OCI-LY7 (cell line): ENCODE measurements around the gene ADPRM. TPM values are rescaled to one million over a fixed set of nuclear protein-coding genes. Genes with fewer than 3 reads are reported as not detected.

ENCODE experiments used
- BruUV-seq: library from RNA; stranded (reverse); fragments of 400-500 nt; replicated peaks from 2 replicates; lab custom pipeline; 2021; lab: Mats Ljungman, UMichigan
- CTCF ChIA-PET: fragments of 300-600 bp; sonication (Branson Sonifier 250); formaldehyde crosslinking; loops from one replicate; lab custom pipeline; 2022; ENCODE audit warnings: antibody characterized with exemption; ENCODE audit not compliant: unreplicated experiment; lab: Charles Lee
- POLR2A ChIA-PET: fragments of 300-600 bp; sonication (Branson Sonifier 250); formaldehyde crosslinking; loops from one replicate; lab custom pipeline; 2022; ENCODE audit warnings: antibody characterized with exemption; lab: Charles Lee
- DNase-seq: peaks from one replicate; pipeline ENCODE4 v3.0.0-alpha.2; 2015; ENCODE audit warnings: low spot score
- H2AFZ ChIP-seq: fragments of 200-600 bp; sonication (generic), shearing (Covaris generic); 2 replicates; pipeline ENCODE4 v1.6.1; 2014; ENCODE audit warnings: mild to moderate bottlenecking, antibody characterized with exemption, low read length, moderate library complexity
- H3K27ac ChIP-seq: fragments of 200-600 bp; sonication (generic); 2 replicates; pipeline ENCODE4 v1.5.1; 2014; ENCODE audit warnings: mixed run types, low read depth, mild to moderate bottlenecking, moderate library complexity, low read length, inconsistent platforms; ENCODE audit not compliant: poor library complexity, severe bottlenecking
- H3K36me3 ChIP-seq: fragments of 200-600 bp; sonication (generic); 2 replicates; pipeline ENCODE4 v1.6.1; 2014; ENCODE audit warnings: mild to moderate bottlenecking, antibody characterized with exemption, low read length, moderate library complexity, mixed read lengths; ENCODE audit not compliant: insufficient read depth
- H3K4me1 ChIP-seq: fragments of 200-600 bp; sonication (generic); 2 replicates; pipeline ENCODE4 v1.5.1; 2014; ENCODE audit warnings: mild to moderate bottlenecking, low read length; ENCODE audit not compliant: insufficient read depth, poor library complexity, severe bottlenecking
- H3K4me2 ChIP-seq: fragments of 200-600 bp; sonication (generic); 2 replicates; pipeline ENCODE4 v1.6.1; 2014; ENCODE audit warnings: mild to moderate bottlenecking, low read length
- H3K4me3 ChIP-seq: fragments of 200-600 bp; sonication (generic); 2 replicates; pipeline ENCODE4 v1.5.1; 2014; ENCODE audit warnings: mild to moderate bottlenecking, low read depth, low read length; ENCODE audit not compliant: poor library complexity, severe bottlenecking
- H3K79me2 ChIP-seq: fragments of 200-600 bp; sonication (generic); 2 replicates; pipeline ENCODE4 v1.6.1; 2016; ENCODE audit warnings: low read depth, mild to moderate bottlenecking, low read length, moderate library complexity, mixed read lengths; ENCODE audit not compliant: insufficient read depth
- H3K9me2 ChIP-seq: fragments of 200-600 bp; sonication (generic); 2 replicates; pipeline ENCODE4 v1.6.1; 2016; ENCODE audit warnings: mild to moderate bottlenecking, low read length, mixed read lengths; ENCODE audit not compliant: insufficient read depth
- H3K9me3 ChIP-seq: fragments of 200-600 bp; sonication (generic); 2 replicates; pipeline ENCODE4 v1.6.1; 2014; ENCODE audit warnings: mild to moderate bottlenecking, mixed run types, low read length, mixed read lengths
- H4K20me1 ChIP-seq: fragments of 200-600 bp; sonication (generic); 2 replicates; pipeline ENCODE4 v1.6.1; 2014; ENCODE audit warnings: mild to moderate bottlenecking, antibody characterized with exemption, low read length, moderate library complexity, mixed read lengths; ENCODE audit not compliant: insufficient read depth
- EZH2phosphoT487 ChIP-seq: fragments of 200-600 bp; sonication (generic); IDR thresholded peaks from 2 replicates; pipeline ENCODE4 v1.6.1; 2018; ENCODE audit warnings: low read depth, borderline replicate concordance, mild to moderate bottlenecking, mixed run types, antibody characterized with exemption, low read length, moderate library complexity, mixed read lengths
- intact Hi-C: fragments of 100-400 bp; cut with micrococcal nuclease; formaldehyde crosslinking; loops from one replicate; pipeline ENCODE4 v1.10.0; 2022; ENCODE audit not compliant: unreplicated experiment
- total RNA-seq, 2 experiments: library from RNA; depleted of rRNA in 1 of 2; stranded (reverse); fragments of >200 nt in 1 of 2; shearing (Covaris generic) in 1 of 2; gene quantifications; 2 replicates each; pipeline ENCODE4 v1.2.3, GENCODE V29; 2014 to 2022
- TF ChIP-seq, protein P1 (sequence below): fragments of 200-600 bp; sonication (generic); conservative IDR thresholded peaks from 2 replicates; pipeline ENCODE4 v1.5.1; 2014; ENCODE audit warnings: mild to moderate bottlenecking, antibody characterized with exemption, low read length, moderate library complexity, mixed read lengths

The ADPRM gene
- total RNA-seq, 2 experiments from 2014 or later, result 5.5 to 7.0 TPM

DNA sequence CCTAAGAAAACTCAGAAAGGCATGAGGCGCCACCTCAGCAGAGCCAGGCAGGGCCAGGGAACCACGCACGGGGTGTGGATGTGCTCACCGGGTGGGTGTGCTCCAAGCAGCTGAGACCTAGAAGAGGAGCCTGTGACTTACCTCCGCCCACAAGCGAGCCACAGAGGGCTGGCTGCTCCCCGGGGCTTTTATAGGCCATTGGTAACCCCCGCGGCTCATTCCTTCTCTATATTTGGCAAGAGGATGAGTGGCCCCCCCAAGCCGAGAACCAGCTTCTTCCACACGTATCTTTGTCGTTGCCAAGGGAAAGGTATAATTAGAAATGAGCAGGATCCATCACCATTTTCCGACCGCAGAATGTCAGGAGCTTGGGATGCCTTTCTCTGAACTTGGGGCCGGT lies 40.2 kb upstream of the ADPRM start, which contains the start of gene MYH3:
Gene MYH3, minus strand, starts transcription at position 162 of the 400 bp plus-strand sequence. CDS start 2,245 bp downstream, outside the sequence.
- TF ChIP-seq, protein P1, sequence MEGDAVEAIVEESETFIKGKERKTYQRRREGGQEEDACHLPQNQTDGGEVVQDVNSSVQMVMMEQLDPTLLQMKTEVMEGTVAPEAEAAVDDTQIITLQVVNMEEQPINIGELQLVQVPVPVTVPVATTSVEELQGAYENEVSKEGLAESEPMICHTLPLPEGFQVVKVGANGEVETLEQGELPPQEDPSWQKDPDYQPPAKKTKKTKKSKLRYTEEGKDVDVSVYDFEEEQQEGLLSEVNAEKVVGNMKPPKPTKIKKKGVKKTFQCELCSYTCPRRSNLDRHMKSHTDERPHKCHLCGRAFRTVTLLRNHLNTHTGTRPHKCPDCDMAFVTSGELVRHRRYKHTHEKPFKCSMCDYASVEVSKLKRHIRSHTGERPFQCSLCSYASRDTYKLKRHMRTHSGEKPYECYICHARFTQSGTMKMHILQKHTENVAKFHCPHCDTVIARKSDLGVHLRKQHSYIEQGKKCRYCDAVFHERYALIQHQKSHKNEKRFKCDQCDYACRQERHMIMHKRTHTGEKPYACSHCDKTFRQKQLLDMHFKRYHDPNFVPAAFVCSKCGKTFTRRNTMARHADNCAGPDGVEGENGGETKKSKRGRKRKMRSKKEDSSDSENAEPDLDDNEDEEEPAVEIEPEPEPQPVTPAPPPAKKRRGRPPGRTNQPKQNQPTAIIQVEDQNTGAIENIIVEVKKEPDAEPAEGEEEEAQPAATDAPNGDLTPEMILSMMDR, result no peak
- TF ChIP-seq EZH2phosphoT487, result no peak
- no peaks in the 10 kb centered on the region for H4K20me1 ChIP-seq
- CTCF ChIA-PET, result no interaction called here

DNA sequence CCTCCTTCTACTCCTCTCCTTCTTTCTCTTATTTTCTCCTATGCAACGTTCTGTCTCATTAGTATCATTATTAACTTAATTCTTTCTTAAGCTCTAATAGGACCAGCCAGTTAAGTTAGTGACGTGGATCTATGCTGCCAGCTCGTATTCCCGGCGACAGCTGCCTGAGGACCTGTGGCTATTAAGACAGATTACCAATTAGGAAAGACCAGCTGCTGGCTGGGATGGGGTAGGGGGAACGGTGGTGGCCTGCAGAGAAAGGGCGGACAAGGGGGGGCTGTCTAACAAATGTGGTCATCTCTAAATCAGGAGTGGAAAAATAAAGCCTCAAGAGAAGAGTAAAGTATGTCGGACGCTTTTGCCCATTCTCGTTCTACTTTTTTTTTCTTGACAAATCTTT lies 39.5 kb upstream of the ADPRM start:
- Histone ChIP-seq H3K79me2 (no peaks in the 10 kb centered on the region), H2AFZ (no peak overlapping the region), H3K9me2 (no peaks in the 10 kb centered on the region), H3K4me1 (no peaks in the 10 kb centered on the region), H3K9me3 (no peaks in the 10 kb centered on the region), H3K4me3 (no peak overlapping the region), H4K20me1 (no peaks in the 10 kb centered on the region), H3K36me3 (no peaks in the 10 kb centered on the region), H3K27ac (no peak overlapping the region), H3K4me2 (no peak overlapping the region)
- ChIA-PET CTCF (no interaction called here), POLR2A (interaction anchor here (0.5 to 0.6 kb wide), 2 partner anchors 24 to 163 kb away, joined by 3 to 5 read pairs; no protein-coding TSS in a partner anchor)
- intact Hi-C loops, result no loop called here
- no peak for TF ChIP-seq EZH2phosphoT487
- TF ChIP-seq, protein P1, result no peak
- no TSS peak for BruUV-seq
- no peak for DNase-seq

More for the DNA sequence above, 40.2 kb upstream of the ADPRM start, which contains the start of gene MYH3:
- Histone ChIP-seq H2AFZ (no peak within 1 kb of the TSS), H3K4me3 (no peak within 1 kb of the TSS), H3K9me2 (no peaks in the 10 kb centered on the region), H3K4me2 (no peak within 1 kb of the TSS), H3K79me2 (no peaks in the 10 kb centered on the region), H3K9me3 (no peaks in the 10 kb centered on the region), H3K4me1 (no peaks in the 10 kb centered on the region), H3K27ac (no peak within 1 kb of the TSS), H3K36me3 (no peaks in the 10 kb centered on the region)
- BruUV-seq, result no TSS peak
- POLR2A ChIA-PET, result interaction anchor here (0.5 kb wide), 1 partner anchor 23 kb away, joined by 3 read pairs; no protein-coding TSS in a partner anchor
- intact Hi-C loops, result no loop called here
- no peak for DNase-seq

DNA sequence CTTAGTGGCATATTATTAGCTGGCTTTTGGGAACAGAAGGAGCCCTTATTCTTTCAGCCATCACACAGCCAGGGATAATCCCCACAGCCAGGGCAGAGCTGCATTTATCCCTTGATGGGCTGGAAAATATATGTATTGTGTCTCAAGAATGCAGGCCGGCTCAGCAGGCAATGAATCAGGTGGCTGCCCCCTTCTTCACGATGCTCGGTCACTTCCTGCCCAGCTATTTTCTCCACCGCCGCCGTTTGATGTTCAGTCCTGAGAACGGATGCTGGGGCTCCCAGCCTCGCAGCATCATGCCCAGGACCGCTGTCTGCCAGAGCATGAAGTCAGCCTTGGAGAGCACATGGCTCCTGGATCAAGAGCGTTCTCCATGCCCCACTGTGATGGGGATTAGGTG lies 36.0 kb upstream of the ADPRM start:
- TF ChIP-seq EZH2phosphoT487, result no peak
- TF ChIP-seq, protein P1, result no peak
- H3K27ac ChIP-seq, result no peak overlapping the region
- H3K36me3 ChIP-seq, result no peaks in the 10 kb centered on the region
- no TSS peak for BruUV-seq
- no peak overlapping the region for H3K4me2 ChIP-seq
- H3K79me2 ChIP-seq, result no peaks in the 10 kb centered on the region
- H3K4me3 ChIP-seq, result no peak overlapping the region
- no peak for DNase-seq
- H3K4me1 ChIP-seq, result no peaks in the 10 kb centered on the region
- H4K20me1 ChIP-seq, result no peaks in the 10 kb centered on the region
- H3K9me3 ChIP-seq, result no peaks in the 10 kb centered on the region
- H2AFZ ChIP-seq, result no peak overlapping the region
- intact Hi-C loops, result no loop called here
- CTCF ChIA-PET, result no interaction called here
- POLR2A ChIA-PET, result interaction anchor here (0.6 kb wide), 2 partner anchors 174 to 335 kb away, joined by 3 to 8 read pairs; no protein-coding TSS in a partner anchor
- no peaks in the 10 kb centered on the region for H3K9me2 ChIP-seq
